ENCODE data around the gene ANKRD34A.
"Not testable (repeated sequence)": the region's sequence is repeated elsewhere in the genome, so short reads cannot be mapped to it uniquely, and the experiment has no call there.

ANKRD34A gene

GRCh38 chr1:145946477-145946986 lies 17.8 kb downstream of the ANKRD34A start:
- DNase-seq (ENCODE audit: low read depth in 2 of 2) = no peak

- DNase-seq (ENCODE audit: low read depth in 2 of 2) = no peak
These were observed 19.8 kb downstream of the ANKRD34A start for GRCh38 chr1:145944532-145944931.

- no peak for DNase-seq (ENCODE audit: low read depth in 2 of 2)
These were observed 21.5 kb downstream of the ANKRD34A start for GRCh38 chr1:145942871-145943270.

GRCh38 chr1:145942405-145942804 lies 22.0 kb downstream of the ANKRD34A start:
- no peak for DNase-seq (ENCODE audit: low read depth in 2 of 2)

- DNase-seq (ENCODE audit: low read depth in 2 of 2) = no peak
These were observed 26.9 kb downstream of the ANKRD34A start for GRCh38 chr1:145937436-145937835.

GRCh38 chr1:145936247-145936646 lies 28.1 kb downstream of the ANKRD34A start:
- no peak for DNase-seq (ENCODE audit: low read depth in 2 of 2)

- no peak for DNase-seq (ENCODE audit: low read depth in 2 of 2)
These were observed 28.7 kb downstream of the ANKRD34A start for GRCh38 chr1:145935708-145936107.

- DNase-seq (ENCODE audit: low read depth in 2 of 2) = not testable (repeated sequence)
These were observed 31.8 kb downstream of the ANKRD34A start for GRCh38 chr1:145932522-145933009.

GRCh38 chr1:145927916-145928643 lies 36.3 kb downstream of the ANKRD34A start:
- DNase-seq (ENCODE audit: low read depth in 2 of 2) = no peak

- DNase-seq (ENCODE audit: low read depth in 2 of 2) = peak; percentile 78 to 87
These were observed 37.1 kb downstream of the ANKRD34A start, which contains the start of gene RBM8A for GRCh38 chr1:145927063-145927886. TSS of gene RBM8A (minus strand) at chr1:145927484. CDS start at chr1:145927426, 58 bp downstream.

- peak in 1 of 2 donors; percentile 23 for DNase-seq (ENCODE audit: low read depth in 2 of 2)
These were observed 37.7 kb downstream of the ANKRD34A start for GRCh38 chr1:145926686-145927062.

- DNase-seq (ENCODE audit: low read depth in 2 of 2) = no peak
These were observed 42.1 kb downstream of the ANKRD34A start for GRCh38 chr1:145922266-145922665.

- not testable (repeated sequence) for DNase-seq (ENCODE audit: low read depth in 2 of 2)
These were observed 44.1 kb downstream of the ANKRD34A start for GRCh38 chr1:145920297-145920696.

GRCh38 chr1:145918992-145919939 lies 45.1 kb downstream of the ANKRD34A start:
- DNase-seq (ENCODE audit: low read depth in 2 of 2) = no peak

GRCh38 chr1:145918144-145918991 lies 46.0 kb downstream of the ANKRD34A start, which contains the start of gene PEX11B:
TSS of gene PEX11B (minus strand) at chr1:145918717. CDS start at chr1:145918688, 29 bp downstream.
- peak; percentile 81 to 87 for DNase-seq (ENCODE audit: low read depth in 2 of 2)

- no peak for DNase-seq (ENCODE audit: low read depth in 2 of 2)
These were observed 46.8 kb downstream of the ANKRD34A start for GRCh38 chr1:145917595-145917994.

- no peak for DNase-seq (ENCODE audit: low read depth in 2 of 2)
These were observed 47.6 kb downstream of the ANKRD34A start for GRCh38 chr1:145916745-145917144.

- DNase-seq (ENCODE audit: low read depth in 2 of 2) = no peak
These were observed 52.2 kb downstream of the ANKRD34A start for GRCh38 chr1:145912128-145912641.
